Measurements from ENCODE around the gene LRRC45. TPM values are rescaled to one million over a fixed set of nuclear protein-coding genes. Genes with fewer than 3 reads are reported as not detected.

The LRRC45 gene
- total RNA-seq, 1 experiment from 2014 or later: 34.3 TPM

DNA sequence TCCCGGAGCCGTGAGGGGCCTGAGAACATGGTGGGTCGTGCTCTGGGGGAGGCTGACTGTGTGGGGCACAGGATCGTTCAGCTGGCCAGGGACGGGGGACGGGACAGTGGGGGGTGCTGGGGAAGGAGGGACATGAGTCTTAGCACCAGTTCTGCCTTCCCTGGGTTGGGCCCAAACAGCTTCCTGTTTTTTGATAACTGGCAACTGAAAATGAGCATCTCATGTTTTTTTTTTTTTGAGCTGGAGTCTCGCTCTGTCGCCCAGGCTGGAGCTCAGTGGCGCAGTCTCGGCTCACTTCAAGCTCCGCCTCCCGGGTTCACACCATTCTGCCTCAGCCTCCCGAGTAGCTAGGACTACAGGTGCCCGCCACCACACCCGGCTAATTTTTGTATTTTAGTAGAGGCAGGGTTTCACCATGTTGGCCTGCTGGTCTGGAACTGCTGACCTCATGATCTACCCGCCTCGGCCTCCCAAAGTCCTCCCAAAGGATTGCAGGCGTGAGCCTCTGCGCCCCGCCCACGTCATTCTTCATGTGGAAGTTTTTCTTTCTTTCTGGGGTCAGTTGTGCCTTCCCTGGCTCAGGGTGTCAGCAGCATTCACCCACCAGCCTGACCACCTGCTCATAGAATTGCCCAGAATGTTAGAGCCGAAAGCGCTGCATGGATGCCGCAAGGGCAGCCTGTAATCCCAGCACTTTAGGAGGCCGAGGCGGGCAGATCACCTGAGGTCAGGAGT is 39.3 kb upstream of the LRRC45 start:
- Histone ChIP-seq H3K9me3 (ENCODE audit: low read depth, low read length, poor library complexity, severe bottlenecking) (no peaks in the 10 kb centered on the region), H3K36me3 (ENCODE audit: insufficient read depth, low read length, poor library complexity, severe bottlenecking) (no peaks in the 10 kb centered on the region), H3K4me1 (ENCODE audit: insufficient read depth, low read length, poor library complexity, severe bottlenecking) (peaks cover 2% of the 10 kb centered on the region), H3K27me3 (replicated peaks; ENCODE audit: insufficient read depth, low read depth, low read length, poor library complexity) (no peaks in the 10 kb centered on the region), H3K4me3 (ENCODE audit: low read depth, low read length, poor library complexity, severe bottlenecking) (no peak overlapping the region), H3K27ac (ENCODE audit: low read depth, low read length, poor library complexity, severe bottlenecking) (no peak overlapping the region)
- ChIA-PET POLR2A (ENCODE audit: low non-redundant PET) (interaction anchor here (0.6 kb wide), 1 partner anchor 315 kb away, joined by 4 read pairs; no protein-coding TSS in a partner anchor), CTCF (no interaction called here)
- TF ChIP-seq, protein P1, sequence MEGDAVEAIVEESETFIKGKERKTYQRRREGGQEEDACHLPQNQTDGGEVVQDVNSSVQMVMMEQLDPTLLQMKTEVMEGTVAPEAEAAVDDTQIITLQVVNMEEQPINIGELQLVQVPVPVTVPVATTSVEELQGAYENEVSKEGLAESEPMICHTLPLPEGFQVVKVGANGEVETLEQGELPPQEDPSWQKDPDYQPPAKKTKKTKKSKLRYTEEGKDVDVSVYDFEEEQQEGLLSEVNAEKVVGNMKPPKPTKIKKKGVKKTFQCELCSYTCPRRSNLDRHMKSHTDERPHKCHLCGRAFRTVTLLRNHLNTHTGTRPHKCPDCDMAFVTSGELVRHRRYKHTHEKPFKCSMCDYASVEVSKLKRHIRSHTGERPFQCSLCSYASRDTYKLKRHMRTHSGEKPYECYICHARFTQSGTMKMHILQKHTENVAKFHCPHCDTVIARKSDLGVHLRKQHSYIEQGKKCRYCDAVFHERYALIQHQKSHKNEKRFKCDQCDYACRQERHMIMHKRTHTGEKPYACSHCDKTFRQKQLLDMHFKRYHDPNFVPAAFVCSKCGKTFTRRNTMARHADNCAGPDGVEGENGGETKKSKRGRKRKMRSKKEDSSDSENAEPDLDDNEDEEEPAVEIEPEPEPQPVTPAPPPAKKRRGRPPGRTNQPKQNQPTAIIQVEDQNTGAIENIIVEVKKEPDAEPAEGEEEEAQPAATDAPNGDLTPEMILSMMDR (conservative IDR thresholded peaks at IDR 0.05; ENCODE audit: low read depth, low read length): no peak
- no peak for TF ChIP-seq EZH2 (IDR thresholded peaks at IDR 0.05; ENCODE audit: borderline replicate concordance, low read depth, low read length, poor library complexity, severe bottlenecking)
- intact Hi-C loops (cut with micrococcal nuclease; ENCODE audit: unreplicated experiment): no loop called here
- BruUV-seq (replicated peaks): no TSS peak
- no peak for DNase-seq (ENCODE audit: low spot score)

GRCh38 chr17:81984773-81985410 is 38.2 kb upstream of the LRRC45 start:
- POLR2A ChIA-PET (ENCODE audit: low non-redundant PET): no interaction called here
- Histone ChIP-seq H3K4me3 (ENCODE audit: low read depth, low read length, poor library complexity, severe bottlenecking) (no peak overlapping the region), H3K4me1 (ENCODE audit: insufficient read depth, low read length, poor library complexity, severe bottlenecking) (no peaks in the 10 kb centered on the region), H3K27ac (ENCODE audit: low read depth, low read length, poor library complexity, severe bottlenecking) (no peak overlapping the region), H3K36me3 (ENCODE audit: insufficient read depth, low read length, poor library complexity, severe bottlenecking) (no peaks in the 10 kb centered on the region), H3K9me3 (ENCODE audit: low read depth, low read length, poor library complexity, severe bottlenecking) (no peaks in the 10 kb centered on the region), H3K27me3 (replicated peaks; ENCODE audit: insufficient read depth, low read depth, low read length, poor library complexity) (no peaks in the 10 kb centered on the region)
- CTCF ChIA-PET: no interaction called here
- TF ChIP-seq EZH2 (IDR thresholded peaks at IDR 0.05; ENCODE audit: borderline replicate concordance, low read depth, low read length, poor library complexity, severe bottlenecking): no peak
- TF ChIP-seq, protein P1 (conservative IDR thresholded peaks at IDR 0.05; ENCODE audit: low read depth, low read length): no peak
- intact Hi-C loops (cut with micrococcal nuclease; ENCODE audit: unreplicated experiment): no loop called here
- DNase-seq (ENCODE audit: low spot score): no peak
- BruUV-seq (replicated peaks): no TSS peak

DNA sequence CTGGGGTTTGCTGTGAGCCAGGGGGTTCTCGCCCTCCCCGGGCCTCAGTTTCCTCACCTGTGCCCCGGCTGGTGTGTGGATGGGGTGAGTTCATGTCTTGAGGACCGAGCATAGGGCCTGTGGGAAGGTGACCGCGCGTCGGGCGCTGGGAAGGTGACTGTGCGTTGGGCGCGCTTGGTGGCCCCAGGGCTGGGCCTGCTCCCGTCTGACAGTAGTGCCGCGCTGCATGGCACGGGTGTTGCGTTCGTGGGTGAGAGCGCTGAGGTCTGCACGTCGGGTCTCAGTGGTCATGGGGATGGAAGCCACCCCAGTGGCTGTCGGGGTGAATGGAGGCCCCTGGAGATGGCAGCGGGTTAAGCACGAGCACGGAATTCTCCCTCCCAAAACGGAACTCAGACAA is 36.5 kb upstream of the LRRC45 start:
- no peaks in the 10 kb centered on the region for H3K4me1 ChIP-seq (ENCODE audit: insufficient read depth, low read length, poor library complexity, severe bottlenecking)
- ChIA-PET CTCF (no interaction called here), POLR2A (ENCODE audit: low non-redundant PET) (no interaction called here)
- H3K9me3 ChIP-seq (ENCODE audit: low read depth, low read length, poor library complexity, severe bottlenecking): no peaks in the 10 kb centered on the region
- no TSS peak for BruUV-seq (replicated peaks)
- H3K27me3 ChIP-seq (replicated peaks; ENCODE audit: insufficient read depth, low read depth, low read length, poor library complexity): no peaks in the 10 kb centered on the region
- no peak for DNase-seq (ENCODE audit: low spot score)
- no peak for TF ChIP-seq EZH2 (IDR thresholded peaks at IDR 0.05; ENCODE audit: borderline replicate concordance, low read depth, low read length, poor library complexity, severe bottlenecking)
- TF ChIP-seq, protein P1 (conservative IDR thresholded peaks at IDR 0.05; ENCODE audit: low read depth, low read length): no peak
- intact Hi-C loops (cut with micrococcal nuclease; ENCODE audit: unreplicated experiment): no loop called here
- H3K36me3 ChIP-seq (ENCODE audit: insufficient read depth, low read length, poor library complexity, severe bottlenecking): no peaks in the 10 kb centered on the region
- no peak overlapping the region for H3K27ac ChIP-seq (ENCODE audit: low read depth, low read length, poor library complexity, severe bottlenecking)
- H3K4me3 ChIP-seq (ENCODE audit: low read depth, low read length, poor library complexity, severe bottlenecking): no peak overlapping the region
